Pons (tissue), 1 donor: ENCODE results near the gene ZNF212.
"Not testable (repeated sequence)": the region's sequence is repeated elsewhere in the genome, so short reads cannot be mapped to it uniquely, and the experiment has no call there.

Experiments used
- DNase-seq: peaks from one replicate; pipeline ENCODE4 v3.0.0-alpha.2; 2016; ENCODE audit warnings: low spot score

Gene ZNF212

DNA sequence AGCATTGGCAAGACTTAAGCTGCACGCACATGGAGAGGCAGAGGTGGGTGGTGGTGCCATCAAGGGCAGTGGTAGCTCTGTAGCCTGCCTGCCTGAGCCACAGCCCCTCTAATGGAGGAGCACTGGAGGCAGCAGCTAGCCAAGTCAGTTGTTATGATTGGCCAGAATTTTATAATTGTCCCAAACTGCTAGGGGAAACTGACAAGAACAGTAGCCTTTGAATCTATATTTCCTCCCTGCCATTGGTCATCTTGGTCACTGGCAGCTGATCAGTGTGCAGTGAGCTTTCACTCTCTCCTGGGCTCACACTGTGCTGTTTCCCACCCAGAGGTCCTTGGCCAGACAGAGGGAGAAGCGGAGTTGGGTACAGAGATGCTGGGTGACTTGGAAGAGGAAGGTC, 12.9 kb downstream of the ZNF212 start:
- no peak for DNase-seq

DNA sequence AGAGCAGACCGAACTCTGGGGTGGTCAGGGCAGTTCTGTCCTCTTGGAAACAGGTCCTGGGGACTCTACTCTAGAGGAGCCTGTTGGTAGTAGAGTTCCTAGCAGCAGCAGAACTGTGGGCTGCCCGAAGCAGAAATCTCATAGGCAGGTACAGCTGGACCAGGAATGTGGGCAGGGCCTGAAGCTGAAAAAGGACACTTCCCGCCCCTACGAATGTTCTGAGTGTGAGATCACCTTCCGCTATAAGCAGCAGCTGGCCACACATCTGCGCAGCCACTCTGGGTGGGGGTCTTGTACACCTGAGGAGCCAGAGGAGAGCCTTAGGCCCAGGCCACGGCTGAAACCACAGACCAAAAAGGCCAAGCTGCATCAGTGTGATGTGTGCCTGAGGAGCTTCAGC, 14.2 kb downstream of the ZNF212 start:
- no peak for DNase-seq

DNA sequence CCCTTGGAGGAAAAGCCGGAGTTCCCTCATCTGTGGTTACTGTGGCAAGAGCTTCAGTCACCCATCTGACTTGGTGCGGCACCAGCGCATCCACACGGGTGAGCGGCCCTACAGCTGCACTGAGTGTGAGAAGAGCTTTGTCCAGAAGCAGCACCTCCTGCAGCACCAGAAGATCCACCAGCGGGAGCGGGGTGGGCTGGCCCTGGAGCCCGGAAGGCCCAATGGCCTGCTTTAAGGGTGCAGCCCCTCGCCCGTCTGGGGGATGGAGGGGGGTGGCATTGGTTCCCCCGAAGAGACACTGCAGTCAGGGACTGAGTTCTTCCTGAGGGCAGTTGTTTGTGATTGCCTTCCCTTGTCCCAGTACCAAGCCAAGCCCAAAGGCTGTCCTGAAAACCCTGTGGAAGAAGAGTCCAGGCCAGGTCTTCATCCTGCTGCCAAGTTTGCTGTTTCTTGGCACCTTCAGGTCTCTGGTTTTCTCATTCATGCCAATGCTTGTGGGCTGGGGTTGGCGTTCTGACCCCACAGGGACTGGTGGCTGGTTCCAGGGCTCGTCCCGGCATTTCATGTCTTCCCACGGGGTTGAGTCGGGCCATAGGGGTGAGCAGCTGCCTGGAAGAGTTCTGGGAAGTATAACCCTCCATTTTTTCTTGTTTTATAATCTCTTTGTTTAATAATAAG, 14.9 kb downstream of the ZNF212 start:
- DNase-seq = peak; percentile 18

DNA sequence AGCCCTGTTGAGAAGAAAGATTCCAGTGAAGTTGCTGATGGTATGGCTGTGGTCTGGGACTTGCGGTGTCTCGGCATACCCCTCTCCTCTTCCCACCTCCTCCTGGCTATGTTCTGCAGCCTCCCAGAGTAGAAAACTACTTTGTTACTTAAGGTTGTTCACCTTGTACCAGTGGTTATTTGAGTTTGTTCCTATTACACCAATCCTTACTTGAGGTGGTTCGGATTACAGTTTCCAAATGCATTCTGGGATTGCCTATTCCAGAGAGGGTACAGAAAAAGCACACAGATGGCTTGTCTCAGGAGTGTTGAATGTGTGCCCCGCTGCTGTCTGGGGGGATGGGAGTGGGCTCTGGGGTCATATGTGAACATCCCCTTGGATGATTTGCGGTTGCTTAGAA, 15.7 kb downstream of the ZNF212 start:
- no peak for DNase-seq

DNA sequence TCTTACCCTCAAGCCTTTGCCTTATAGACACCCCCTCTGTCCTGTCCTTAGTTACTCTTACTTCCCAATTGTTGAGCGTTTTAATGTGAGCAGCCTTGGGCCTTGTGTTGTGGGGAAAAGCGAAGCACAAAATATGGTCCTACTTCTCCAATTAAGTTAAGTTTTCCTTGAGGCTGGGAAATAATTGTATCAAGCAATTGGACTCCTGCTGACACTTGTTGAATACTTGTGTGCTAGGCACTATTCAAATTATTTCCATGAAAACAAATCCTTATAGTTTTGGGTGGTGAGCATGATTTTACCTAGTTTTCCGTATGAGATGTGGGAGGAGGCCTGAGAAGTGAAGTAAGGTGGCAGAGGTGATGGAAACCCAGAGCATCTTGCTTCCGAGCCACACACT, 17.1 kb downstream of the ZNF212 start:
- DNase-seq = no peak

DNA sequence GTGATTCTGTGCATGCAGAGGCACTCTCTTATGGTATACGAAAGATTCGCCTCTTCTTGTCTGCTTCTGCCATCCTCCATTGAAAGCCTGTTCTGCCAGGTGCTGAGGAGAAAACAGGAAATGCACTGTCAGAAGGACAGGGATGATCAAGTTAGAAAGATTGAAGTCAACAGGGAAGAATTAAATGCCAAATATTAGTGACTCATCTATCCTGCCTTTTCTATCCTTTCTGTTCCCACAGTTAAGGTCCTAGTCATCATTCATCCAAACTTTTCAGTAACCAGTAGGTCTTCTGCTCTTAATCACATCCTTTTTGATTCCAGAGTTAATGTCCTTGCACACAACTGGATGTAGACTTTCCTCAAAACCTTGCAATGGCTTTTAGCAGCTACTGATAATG, 17.7 kb downstream of the ZNF212 start:
- DNase-seq = no peak

DNA sequence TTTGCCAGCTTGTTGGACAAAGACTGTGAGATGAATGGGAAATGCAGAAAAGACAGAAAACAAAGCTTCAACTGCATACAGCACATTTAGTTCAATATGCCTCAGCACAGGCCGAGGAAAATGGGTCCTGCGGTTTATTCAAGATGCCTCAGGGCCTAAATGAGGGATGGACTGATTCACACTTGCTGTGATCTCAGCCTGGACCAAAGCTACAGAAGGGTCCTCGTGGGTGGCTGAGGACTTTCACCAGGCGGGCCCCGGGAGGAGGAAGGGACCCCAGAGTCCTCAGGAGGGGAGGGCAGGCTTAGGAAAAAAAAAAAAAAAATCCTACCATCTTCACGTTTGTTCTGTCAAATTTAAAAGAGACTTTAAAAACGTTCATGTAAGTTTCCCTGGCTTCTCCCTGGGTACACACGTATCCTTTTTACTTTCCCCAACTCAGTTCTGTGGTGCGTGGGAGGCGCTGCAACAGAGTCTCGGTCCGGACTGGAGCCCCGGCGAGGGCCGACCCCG, 21.9 kb downstream of the ZNF212 start:
- peak; percentile 45 for DNase-seq

DNA sequence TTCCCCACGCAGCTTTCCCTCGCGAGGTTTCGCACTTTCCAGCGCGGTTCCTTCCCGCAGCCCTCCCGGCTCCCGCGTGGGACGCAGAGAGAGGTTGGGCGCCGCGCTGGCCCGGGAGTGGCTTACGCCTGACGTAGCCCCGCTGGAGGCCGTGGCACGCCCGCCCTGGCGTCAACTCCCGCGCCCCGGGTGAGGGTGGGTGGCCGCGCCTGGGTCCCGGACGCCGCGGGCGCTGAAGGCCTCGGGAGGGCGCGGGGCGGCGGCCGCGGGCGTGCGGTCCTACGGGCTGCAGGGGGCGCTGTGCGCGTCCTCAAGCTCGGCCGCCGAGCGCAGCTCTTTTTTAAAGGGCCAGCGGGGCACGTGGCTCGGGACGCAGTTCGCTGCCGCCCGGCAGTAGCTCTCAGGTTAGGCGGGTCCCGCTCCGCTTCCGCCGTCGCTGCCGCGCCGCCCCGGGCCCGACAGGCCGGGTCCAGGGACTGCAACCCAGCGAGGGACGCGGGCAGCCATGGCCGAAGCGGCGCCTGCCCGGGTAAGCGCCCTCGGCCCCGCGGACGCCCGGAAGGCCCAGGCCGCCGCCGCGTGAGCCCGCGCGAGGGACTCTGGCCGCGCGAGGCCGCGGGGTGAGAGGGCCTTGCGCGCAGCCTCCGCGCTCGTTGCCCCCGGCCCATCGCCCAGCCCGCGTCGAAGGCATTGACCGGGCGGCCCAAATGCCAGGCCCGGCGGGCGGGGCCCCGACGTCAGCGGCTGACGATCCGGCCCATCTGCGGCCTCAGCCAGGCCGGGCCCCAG, 22.6 kb downstream of the ZNF212 start, which contains the start of gene ZNF783:
ZNF783 (plus strand) TSS at position 368 of the 789 bp plus-strand sequence; CDS start at position 506, 138 bp downstream.
- DNase-seq = peak; percentile 81

DNA sequence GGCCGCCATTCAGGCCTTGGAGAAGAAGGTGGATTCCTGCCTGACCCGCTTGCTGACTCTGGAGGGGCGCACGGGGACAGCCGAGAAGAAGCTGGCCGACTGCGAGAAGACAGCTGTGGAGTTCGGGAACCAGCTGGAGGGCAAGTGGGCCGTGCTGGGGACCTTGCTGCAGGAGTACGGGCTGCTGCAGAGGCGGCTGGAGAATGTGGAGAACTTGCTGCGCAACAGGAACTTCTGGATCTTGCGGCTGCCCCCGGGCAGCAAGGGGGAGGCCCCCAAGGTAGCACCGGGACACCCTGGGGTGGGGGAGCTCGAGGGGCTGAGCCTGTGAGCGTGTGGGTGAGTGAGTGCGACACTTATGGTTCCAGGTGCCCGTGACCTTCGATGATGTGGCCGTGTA, 27.0 kb downstream of the ZNF212 start:
- no peak for DNase-seq

DNA sequence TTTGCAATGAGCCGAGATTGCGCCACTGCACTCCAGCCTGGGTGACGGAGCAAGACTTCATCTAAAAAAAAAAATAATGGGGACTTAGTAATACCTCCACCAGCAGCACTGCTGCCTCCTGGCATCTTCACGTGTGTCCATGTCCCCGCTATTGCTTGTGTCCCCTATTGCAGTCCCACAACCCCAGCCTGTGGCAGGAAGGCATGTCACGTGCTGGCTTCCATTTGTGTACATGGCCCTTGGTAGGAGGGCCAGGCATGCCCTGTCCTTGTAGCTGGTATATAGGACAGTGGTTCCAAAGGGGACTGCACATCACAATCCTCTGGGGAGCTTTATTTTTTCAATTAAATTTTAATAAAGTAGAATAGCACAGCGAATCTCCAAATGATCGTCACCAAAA, 28.3 kb downstream of the ZNF212 start:
- no peak for DNase-seq

DNA sequence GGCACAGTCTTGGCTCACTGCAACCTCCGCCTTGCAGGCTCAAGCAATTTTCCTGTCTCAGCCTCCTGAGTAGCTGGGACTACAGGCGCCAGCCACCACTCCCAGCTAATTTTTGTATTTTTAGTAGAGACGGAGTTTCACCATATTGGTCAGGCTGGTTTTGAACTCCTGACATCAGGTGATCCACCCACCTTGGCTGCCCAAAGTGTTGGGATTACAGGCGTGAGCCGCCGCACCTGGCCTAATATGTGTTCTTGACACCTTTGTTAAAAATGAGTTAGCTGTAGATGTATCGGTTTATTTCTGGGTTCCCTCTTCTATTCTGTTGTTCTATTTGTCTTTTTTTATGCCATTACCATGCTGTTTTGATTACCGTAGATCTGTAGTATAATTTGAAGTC, 35.0 kb downstream of the ZNF212 start:
- DNase-seq = not testable (repeated sequence)

DNA sequence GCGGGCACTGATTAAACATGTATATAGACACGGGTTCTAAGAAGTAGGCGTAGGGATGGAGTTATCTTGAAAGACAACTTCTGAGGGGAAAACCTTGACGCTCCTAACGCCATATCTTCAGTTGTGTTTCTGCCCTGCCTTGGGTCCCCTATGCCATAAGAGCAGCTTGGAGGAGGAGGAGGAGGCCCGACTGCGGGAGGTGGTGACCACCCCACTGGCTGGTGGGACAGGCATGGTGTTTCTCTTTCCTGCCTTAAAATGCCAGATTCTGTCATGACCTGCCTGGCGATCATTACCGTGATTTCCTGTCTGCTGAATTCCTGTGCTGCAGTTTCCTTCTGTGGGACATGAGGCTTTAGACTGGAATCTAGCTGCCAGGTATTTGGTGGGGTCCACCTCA, 38.4 kb downstream of the ZNF212 start:
- DNase-seq = no peak

DNA sequence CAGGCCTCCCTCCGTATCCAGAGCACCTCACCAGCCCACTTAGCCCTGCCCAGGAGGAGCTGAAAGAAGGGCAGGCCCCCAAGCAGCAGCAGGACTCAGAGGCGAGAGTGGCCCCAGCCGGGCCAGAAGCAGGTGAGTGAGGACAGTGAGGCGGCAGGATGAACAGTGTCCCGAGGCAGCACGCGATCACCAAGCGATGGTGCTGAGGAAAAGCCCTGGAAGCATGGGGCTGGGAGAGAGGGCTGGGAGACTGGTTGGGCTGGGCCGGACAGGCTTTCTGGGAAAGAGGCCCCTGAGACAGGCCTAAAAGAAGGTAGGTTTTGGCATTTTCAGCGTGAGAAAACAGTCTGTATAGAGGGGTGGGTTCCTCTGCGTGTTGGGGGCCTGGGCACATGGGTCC, 38.9 kb downstream of the ZNF212 start:
- DNase-seq = no peak

DNA sequence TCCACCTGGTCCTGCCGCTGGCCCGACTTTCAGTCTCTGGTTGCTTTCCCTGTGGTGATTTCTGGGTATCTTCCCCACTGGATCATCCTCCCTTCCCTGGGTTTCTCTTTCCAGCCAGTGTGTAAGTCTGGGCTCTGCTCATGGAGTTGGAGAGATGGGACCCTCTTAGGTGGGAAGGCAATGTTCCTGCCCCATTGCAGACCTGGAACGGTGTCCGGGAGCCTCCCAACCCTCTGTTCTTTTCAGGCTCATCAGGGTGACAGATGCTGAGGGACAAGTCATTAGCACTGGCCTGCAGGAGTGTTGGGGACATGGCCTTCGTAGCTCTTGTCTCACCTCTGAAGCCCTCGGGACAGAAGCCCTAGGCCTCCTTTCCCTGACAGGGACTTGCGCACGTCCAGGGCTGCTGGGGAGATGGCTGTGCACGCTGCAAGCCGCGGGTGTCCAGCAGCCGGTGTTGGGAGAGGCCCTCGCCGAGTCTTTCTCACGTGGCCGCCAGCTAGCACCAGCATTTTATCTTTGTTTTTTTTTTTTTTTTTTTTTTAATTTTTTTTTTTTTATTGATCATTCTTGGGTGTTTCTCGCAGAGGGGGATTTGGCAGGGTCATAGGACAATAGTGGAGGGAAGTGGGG, 39.8 kb downstream of the ZNF212 start:
- no peak for DNase-seq

DNA sequence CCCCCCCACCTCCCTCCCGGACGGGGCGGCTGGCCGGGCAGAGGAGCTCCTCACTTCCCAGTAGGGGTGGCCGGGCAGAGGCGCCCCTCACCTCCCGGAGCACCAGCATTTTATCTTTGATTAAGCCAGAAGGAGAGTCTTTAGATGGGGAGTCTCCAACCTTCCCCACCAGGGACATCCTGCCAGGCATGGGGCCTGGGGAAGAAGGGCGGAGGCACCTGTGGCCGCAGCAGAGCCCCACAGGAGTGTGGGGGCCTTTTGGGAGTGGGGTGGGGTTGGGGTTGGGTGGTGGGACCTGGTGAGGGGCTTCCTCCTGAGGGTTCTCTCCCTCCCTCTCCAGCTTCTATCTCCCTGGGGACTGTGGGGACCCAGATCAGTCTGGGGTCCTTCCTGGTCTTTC, 40.7 kb downstream of the ZNF212 start:
- DNase-seq = no peak

DNA sequence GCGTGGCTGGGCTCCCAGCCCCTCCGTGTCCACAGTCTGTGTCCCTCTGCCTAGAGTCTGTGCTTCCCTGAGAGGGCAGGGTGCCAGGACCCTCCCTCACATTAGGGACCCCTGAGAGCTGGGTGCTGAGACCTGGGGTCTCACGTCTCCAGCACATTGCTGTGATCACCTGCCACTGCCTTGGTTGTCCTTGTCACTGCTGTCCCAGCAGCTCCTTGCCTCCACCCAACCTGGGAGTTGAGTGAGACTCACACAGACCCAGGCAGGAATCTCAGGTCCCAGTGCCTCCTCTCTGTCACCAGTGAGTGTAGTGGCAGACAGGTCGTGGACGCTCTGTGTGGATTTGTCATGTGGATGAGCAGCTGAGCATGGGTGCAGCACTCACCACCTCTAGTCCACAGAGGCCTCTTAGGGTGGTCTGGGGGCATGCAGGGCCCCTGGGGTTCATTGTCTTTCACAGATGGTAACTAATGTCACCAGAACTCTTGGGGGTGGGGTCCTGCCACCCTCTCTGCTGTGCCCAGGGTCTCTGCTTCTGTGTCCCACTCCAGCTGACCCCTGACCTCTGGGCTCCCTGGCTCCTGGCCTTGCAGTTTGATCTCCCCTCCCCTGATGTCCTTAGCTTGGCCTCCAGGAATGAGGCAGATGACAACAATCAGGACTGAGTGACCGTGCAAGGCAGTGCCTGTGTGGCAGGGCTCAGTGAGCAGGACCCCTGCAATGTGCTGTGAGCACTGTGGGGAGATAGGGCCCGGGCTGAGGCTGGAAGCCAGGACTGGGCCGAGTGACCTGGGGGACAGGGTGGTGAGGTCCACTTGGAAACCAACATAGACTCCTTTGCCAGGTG, 41.4 kb downstream of the ZNF212 start:
- no peak for DNase-seq

DNA sequence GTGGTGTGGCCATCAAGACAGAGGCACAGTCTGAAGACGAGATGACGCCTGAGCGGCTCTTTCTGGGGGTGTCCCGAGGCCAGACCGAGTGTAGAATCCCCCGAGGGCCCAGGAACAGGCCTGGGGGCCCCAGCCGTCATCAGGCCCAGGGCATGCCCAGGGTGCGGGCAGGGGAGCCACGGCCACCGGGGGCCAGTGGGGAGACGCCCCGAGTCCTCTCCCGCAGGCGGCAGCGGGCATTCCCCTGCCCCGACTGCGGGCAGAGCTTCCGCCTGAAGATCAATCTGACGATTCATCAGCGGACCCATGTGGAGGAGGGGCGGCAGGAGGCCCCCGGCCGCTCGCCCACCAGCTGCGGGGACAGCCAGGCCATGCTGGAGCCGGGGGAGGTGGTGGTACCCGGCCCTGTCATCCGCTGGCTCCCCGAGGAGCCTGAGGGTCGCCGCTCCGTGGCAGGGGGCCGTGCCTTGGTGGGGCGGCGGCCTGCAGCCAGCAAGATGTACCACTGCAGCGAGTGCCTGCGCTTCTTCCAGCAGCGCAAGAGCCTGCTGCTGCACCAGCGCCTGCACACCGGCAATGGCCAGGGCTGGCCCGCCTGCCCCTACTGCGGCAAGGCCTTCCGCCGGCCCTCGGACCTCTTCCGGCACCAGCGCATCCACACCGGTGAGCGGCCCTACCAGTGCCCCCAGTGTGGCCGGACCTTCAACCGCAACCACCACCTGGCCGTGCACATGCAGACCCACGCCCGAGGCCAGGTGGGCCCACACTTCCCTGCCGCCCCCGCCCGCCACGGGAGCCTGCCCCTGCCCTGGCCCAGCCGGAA, 42.3 kb downstream of the ZNF212 start:
- no peak for DNase-seq

DNA sequence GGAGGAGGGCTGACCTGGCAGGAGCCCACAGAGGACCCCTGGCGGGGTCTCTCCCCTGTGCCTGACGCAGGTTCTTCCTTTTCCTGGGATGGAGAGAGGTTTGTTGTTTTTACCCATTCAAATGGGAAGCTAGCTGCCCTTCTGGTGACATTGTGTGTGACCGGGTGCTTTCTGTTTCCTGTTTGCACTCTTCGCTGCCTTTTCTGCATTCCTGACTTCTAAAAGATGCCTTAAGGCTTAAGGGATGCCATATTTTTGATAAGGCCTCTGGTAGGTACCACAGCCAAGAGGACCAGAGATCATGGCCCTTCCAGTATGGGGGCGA, 42.8 kb downstream of the ZNF212 start:
- no peak for DNase-seq

DNA sequence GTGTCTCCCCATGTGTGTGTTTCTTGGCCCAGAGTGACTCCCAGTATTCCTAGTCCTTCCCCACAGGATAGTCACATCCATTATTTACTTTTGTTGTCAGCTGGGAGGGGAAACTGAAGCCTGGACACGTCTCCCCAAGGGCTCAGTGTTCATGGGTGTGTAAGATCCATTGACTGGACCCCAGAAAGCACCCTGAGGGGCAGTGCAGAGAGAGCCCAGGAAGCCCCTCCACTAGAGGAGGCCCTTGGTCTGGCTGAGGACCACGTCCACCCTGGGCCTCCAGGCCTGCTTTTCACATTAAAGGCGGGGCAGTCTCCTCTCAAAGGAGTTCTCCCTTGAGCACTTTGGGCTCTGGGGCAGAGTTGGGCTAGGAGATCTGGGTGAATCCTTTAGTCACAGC, 43.9 kb downstream of the ZNF212 start:
- DNase-seq = no peak

DNA sequence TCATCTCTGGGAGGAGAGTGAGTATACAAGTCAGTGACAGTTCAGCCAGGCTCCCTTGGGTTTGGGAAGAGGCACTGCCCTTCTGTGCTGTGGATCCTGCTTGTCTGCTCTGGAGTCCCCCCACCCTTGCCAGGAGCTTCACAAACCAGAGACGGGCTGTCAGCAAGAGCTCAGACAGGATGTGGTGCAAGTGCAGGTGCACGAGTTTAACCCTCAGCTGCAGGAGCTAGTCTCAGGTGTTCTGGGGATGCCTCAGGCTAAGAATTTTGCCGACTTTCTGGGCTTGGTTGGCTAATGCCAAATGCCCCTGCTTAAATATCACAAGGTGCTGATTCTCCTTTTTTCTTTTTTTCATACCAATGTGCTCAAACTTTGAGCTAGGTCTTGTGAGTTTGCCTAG, 44.9 kb downstream of the ZNF212 start:
- DNase-seq = no peak

DNA sequence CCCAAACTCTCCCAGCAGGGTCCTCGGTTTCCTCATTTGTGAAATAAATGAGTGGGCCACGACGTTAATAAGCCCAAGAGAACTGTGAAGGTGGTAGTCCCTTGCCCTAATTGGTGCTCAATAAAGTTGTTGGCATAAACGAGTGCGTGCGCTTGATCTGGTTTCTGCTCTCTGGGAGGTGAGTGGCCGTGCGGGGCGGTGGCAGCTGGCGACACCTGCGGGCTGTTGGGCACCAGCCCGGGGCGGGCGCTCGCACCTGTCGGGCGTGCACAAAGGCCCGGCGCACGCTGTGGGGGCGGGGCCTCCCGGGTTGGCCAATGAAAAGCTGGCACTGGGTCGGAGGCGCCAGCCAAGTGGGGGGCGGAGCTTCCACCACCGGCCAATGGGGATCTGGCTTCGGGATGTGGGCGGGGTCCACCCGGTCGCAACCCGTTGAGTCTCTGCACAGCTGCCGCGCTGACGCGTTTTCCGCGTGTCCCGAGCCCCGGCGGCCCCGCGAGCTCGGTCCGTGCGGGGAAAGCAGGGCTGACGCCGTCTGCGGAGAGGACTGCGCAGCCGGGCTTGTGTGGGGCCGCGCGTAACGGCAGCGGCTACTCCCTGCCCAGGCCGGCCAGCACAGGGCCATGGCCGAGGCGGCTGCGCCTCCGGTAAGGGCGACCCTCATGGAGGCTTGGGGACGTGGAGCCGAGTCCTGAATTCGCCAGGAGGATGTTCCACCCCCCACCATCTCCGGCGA, 45.6 kb downstream of the ZNF212 start:
- peak; percentile 87 for DNase-seq
